ENCODE measurements around the gene NRARP.

The NRARP gene

DNA sequence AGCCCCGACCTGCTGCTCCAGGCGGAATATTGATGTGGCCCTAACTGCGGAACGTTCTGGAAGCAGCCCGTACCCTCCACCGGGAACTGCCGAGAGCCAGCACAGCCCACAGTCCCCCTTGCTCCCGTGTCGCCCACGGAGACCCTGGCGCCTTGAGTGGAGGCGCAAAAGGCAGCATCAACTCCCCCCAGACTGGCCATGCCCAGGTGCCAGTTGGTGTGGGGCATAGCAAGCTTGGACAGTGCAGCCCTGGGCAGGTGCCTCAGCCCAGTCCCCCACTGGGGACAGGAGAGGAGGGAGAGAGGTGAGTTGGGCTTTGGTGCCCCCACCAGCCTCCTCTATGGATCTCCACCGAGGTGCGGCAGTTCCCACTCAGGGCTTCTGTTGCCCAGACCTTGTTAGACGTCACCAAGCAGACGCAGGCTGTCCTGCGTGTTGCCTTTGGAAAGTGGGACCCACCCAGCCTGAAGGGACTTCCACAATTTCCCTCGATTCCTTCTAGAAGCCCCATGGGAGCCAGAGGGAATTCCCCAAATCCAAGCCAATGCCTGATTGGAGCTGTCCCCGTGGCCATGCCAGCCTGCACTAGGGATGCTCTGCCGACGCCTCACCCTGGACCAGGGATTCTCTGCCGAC, 19.8 kb upstream of the NRARP start:
- no peak for DNase-seq

DNA sequence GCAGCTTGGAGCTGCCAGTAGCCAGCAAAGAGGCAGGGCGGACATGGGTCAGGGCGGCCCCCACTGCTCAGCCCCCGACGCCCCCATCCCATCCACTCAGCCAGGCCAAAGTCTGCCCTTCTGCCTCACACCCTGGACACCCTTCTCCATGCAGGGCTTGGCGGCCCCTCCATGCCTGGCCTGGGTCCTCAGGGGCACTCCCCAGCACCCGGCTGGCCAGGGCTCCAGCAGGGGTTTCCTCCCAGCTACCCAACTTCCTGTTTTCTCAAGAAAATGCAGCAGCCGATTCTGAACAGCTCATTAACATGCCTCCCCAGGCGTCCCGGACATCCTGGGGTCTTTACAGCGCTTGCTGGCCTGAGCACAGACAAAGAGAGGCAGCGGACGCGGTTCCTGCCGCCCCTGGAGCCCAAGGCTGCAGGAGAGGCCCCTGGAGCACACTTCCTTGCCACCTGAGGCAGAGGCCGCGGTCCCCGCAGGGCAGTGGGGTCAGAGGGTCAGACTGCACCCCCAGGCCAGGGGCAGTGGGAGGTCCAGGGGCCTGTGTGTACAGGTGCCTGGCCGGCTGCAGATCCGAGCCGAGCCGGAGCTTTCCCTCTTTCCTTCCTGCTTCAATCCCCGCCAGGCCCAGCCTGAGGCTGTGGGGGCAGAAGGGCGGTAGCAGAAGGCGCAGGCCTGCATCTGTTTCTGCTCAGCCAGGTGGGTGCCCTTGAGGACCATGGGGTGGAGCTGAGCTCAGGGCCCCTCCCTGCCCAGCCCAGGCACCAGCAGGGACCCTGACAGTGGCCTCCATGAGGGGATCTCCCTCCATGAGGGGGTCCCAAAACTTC, 18.7 kb upstream of the NRARP start:
- DNase-seq: no peak

DNA sequence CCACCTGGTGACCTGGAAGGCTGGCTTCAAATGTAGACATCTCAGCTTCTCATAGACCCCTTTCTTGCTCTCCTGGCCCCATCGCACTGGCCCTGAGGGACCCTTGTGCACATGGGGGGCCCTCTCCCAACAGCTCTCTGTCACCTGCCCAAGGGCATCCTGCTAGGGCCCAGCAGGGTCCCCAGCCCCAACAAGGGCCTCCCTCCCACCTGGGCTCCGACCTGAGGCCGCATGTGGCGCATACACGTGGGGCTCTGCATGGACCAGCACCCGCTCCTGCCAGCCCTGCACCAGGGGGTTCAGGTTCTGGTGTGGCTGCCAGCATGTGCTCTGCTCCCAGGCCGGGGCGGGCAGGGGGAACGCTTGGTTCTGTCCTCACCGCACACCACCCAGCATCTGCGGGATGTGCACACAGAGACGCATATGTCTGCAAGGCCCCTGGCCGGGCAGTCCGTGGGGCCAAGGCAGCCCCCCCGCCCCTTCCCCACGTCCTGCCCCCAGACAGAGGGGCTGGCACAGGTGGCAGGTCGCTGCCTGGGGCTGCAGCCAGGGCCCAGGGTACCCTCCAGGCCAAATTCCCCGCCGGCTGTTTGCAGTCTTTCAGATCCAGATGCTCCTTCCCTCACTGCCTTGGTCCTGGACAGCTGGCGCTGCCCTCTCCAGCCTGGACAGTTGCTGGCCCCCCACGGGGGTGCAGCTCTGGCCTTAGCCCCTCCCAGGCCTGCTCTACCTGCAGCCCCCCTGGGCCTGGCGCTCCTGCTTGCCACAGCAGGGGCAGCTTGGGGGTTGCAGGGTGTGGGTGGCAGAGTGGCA, 17.9 kb upstream of the NRARP start:
- no peak for DNase-seq

DNA sequence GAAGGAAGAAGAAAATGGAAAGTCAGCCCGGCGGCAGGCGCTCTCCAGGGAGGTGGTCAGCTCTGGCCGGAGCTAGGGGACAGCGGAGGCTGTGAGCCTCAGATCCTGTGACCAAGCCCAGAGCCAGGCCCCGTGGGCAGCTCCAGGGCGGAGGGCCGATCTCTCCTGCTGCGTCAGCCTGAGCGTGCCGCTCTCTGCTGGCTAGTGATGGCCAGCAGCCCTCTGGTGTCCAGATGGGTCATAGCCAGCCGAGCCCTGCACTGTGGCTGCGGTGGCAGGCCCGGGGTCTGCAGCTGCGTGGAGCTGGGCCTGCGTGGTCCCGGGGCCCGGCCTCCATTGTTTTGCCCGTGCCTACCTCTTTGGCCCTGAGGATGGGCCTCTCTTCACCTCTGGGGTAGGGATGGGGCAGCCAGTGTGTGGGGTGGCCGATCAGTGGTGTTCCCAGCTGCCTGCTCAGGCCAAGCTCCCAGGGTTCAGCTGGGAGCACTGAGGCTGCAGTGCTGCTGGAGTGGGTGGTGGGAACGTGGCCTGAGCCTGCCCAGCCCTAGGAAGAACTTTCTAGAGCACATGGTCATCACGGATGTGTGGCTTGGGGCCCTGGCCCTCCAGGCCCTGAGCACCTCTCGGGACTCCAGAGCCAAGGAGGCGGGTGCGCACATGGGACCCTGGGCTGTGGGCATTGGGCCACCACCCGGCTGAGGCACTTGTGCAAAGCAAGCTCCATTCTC, 17.1 kb upstream of the NRARP start:
- no peak for DNase-seq

DNA sequence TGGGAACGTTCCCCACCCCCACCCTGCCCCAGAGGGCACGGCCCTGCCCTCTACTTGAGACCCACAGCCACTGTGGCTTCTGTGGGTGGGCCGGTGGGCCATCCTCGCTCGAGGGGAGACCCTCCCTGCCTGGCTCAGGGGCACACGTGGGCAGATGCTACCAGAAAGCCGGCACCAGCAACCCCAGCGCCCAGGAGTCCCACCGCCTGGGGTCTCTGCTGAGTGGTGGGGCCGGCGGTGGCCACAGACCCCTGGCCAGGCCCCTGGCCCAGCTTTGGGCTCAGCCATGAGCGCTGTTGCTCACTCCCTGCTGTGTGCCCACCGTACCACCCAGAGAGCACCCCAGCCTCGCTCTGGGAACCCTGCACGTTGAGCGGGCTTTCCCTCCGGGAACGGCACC, 16.5 kb upstream of the NRARP start:
- DNase-seq: no peak

DNA sequence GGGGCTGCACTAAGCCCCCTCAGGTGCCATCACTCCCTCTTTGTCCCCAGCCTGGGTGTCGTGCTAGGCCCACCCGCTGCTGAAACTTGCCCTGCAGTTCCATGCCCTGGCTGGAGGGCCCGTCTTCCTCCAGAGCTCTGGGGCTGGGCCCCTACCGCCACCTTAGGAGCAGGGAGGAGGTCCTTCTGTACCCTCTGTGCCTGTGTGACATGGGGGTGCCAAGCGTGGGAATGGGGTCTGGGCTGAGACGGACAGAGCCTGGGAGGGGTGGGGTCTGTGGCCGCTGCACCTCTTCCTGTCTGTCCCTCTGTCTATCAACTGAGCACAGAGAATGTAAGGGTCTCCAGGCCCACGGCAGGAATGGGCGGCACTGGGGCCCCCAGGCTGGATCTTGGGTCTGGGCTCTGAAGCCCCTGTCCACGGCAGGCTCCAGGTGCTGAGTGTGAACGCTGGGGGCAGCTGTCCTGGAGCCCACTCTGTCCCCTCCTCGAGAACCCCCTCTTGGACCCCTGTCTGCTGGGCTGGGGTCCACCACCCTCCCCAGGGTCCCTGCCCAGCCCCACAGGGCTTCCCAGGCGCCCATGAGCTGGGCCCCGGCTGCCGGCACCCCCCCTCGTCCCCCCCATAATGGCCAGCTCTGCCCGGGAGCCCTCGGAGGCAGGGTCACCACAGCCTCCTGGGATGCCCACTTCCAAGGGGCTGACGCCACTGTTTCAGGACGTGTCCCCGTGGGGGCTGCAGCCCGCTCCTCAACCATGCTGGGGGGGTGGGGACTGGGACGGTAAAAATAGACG, 15.8 kb upstream of the NRARP start:
- no peak for DNase-seq

DNA sequence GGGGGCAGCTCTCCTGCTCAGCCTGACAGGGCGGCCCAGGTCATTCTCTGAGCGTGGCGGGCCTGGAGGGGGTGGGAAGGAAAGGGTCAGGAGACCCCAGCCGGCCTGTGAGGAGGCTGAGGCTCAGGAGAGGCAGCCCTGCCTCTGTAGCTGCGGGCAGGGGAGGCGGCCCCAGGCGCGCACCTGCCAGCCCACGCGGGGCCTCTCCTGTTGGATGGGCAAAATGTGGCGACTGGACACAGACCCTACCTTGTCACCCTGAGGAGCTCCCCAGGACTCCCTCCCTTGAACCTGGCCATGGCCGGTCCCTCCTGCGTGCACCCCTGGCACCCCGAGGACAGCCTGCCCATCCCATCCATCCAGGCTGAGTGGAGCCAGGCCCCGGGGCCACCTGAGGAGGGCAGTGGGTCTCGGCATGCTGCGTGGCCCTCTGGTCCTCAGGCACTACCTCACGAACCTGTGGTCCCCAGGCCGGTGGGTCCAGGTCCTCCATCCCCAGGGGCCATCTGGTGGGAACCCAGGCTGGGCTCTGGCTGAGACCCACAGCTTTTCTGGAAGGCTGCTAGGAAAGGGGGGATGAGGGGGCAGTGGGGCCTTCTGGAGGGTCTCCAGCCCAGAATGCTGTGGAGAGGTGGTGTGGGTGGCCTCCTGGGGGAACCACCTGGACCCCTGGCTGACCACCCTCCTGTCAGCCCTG, 15.1 kb upstream of the NRARP start:
- DNase-seq: no peak

DNA sequence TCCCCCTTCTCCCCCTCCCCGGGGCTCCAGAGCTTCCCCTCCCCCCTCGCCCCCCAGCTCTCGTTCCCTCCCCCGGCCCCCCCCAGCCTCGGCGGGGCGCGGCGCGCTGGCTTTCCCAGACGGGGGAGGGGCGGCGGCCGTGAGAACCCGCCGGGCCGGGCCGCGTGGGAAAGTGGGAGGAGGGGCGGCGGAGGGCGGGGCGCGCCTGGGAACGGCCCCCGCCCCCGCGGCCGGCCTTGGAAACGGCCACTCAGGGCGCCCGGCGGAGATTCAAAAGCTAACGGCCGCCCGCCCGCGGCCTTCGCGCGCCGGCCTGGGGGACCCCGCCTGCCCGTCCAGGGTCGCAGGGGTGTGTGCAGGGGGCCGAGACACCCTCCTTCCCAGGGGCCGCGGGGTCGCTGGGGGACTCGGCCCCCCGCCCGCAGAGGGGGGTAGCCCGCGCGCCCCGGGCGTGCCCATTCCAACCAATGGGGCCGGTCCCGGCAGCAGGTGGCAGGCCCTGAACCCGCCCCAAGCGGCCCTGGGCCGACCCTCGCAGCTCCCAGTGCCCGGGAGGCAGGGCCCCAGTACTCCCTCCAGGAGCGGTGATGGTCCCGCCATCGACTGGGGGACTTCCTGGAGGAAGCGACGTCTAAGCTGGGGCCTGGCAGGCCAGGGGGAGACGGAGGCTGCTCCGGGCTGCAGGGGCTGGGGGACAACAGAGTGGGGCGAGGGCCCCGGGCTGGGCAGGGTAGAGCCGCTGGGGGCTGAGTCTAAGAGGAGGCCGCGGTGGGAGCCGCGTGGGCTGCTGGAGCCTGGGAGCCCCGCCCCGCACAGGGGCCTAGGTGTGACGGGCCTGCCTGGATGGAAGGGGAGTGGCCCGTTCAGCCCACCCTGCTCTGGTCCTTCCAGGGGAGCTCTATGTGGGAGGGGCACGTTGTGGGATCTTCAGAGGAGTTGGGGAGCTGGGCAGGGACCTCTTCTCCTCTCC, 14.2 kb upstream of the NRARP start:
- DNase-seq: peak; percentile 64

DNA sequence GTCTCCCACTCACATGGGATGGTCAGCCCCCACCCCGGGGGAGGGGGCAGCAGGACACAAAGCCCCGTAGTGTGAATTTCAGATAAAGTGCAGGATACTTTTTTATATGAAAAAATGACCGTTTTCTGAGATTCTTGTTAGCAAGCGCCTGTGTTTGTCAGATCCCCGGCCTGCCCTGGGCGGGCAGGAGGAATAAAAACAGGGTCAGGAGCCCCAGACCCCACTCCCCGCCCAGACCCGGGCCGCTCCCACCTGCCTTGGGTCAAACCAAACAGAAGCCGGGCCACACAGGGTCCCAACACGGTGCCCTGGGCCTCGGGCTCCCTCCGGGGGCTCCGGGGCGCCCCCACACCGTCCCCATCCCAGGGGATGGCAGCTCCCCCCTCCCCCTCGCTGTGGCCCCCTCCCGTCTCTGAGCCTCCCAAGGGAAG, 13.5 kb upstream of the NRARP start:
- no peak for DNase-seq

DNA sequence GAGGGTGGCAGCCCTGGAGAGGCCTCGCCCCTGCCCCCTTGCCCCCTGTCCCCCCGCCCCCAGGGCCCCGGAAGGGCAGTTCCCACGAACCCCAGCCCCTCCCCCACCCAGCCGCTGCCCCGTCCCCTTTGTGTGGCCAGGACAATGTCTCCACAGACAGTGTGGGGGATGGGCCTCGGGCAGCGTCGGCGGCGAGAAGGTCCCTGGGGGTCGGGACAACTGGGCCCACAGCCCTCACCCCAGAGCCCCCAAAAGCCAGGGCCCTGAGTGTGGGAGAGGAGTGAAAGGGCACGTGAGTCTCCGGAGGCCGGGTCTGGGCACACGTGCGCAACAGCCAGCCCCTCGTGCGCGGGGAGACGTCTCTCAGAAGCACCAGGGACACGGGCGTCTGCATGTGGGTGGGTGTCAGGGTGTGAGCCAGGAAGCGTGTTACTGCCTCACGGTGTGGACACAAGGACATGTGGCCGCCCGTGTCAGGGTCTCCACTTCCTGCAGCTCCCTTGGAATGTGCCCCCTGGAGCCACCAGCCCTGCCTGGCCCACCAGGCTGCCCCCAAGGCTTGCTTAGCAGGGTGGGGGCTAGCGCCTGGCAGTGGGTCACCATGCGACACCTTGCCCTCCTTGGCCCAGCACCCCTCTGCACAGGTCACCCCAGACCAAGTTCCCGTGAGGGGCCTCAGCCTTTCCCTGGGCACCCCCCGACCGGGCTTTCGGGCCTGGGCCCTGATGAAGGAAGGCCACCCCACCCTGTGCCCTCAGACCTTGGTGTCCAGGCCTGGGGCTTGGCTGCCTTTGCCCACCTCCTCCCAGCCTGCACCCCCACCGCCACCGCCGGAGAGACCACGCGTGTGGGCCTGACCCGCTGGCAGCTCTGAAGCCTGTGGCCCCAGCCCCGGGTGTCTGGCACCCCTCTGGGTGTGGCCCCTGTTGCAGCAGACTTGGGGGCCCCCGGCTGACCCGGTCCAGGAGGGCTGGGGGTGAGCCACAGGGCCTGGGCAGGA, 12.8 kb upstream of the NRARP start:
- DNase-seq: no peak

DNA sequence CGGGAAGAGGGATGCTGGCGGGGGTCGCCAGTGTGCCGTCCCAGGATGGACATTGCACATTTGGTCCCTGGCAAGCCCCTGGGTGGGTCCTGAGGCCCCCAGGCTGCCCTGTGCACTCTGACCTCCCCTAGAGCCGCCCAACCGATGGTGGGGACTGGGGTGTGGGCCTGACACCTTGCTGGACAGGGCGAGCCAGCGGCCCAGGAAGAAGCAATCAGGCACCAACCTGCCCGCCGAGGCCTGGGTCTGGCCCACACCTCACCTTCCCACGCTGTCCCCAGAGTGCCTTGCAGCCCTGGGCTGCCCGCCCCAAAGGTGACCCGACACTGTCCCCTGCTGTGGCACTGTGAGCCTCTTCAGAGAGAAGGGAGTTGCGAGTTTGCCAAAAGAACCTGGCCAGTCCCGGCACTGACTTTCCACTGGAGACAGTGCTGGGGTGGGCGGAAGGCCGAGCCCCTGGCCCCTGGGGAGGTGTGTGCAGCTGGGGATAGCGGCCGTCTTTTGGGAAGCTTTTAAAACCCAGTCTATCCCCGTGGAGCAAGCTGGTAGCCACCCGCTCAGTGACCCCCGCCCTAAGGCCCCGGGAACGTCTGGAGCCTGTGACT, 12.0 kb upstream of the NRARP start:
- no peak for DNase-seq

DNA sequence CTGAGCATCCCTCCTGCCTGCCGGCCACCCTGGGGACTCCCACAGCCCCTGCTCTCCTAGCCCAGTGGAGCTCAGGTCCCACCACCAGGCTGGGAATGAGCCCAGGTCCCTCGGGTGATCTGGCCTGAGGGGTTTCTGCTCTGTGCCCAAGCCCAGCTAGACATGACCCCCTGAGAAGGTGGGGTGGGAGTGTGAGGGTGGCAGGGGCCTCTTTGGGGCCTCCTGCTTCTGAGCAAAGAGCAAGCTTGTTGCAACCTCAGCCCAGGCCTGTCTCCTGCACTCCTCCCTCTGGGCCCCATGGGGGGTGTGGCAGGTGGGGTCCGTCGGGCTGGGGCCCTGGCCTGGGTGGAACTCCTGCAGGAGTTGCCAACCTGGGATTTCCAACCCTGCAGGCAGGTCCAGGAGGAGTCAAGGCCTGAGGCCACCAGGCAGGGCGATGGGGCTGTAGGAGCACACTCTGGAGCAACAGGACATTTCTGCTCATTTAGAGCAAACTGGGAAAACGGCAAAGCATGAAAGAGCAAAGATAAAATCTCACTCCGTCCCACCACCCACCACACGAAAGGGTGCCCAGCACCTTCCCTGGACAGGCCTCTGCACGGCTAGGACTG, 11.4 kb upstream of the NRARP start:
- no peak for DNase-seq

DNA sequence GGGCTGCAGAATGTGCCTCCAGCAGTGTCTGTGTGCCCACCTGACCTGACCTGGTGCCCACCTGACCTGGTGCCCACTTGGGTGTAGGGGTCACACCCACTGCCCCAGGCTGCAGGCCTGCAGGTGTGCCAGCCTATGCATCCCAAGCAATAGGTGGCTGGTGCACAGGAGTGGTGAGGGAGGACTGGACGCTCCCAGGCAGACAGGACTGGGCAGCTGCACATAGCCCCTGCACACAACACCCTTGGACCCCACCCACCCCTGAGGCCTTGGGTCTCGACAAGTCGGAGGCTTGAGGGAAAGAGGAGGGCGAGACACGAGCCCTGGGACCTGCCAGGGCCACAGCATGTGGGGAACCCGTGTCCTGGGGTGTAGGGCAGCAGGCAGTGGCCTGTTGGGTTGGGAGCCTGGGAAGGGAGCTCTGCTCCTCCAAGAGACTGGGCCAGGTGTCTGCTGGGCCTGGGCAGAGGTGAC, 10.8 kb upstream of the NRARP start:
- DNase-seq: no peak

DNA sequence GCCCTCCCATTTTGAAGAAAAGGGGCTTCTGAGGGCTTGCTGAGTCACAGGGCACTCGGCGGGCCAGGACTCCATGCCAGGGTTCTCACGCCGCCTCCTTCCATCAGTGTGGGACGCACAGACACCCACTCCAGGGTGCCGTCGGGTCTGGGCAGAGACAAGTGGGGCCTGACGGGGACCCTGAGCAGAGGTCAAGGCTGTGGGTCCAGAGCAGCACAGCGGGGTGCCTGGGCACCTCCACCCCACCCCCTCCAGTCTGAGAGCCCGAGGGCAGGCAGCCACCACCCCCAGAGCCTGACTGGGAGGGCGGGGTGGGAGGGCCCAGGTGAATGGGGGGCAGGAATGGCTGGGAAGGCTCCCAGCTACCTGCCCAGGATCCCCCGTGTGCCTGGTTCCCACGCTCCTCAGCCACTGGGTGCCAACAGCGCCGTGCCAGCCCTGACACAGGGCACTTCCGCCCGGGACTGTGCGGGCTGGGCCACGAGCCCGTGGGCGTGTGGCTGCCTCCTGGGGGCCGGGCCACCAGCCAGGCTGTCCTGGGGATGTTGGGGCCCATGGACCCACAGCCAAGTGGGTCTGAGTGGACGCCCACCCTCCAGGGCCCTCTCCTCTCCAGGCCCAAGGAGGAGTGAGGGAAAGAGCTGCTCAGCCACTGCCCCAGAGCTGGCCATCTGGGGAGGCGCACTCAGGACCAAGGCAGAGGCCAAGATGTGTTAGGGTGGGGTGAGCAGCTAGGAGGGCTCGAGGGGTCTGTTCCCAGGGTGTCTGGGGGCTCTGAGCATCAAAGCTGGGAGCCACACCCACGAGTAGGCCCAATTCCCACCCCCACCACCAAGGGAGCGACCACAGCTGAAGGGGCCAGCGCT, 10.1 kb upstream of the NRARP start:
- no peak for DNase-seq

DNA sequence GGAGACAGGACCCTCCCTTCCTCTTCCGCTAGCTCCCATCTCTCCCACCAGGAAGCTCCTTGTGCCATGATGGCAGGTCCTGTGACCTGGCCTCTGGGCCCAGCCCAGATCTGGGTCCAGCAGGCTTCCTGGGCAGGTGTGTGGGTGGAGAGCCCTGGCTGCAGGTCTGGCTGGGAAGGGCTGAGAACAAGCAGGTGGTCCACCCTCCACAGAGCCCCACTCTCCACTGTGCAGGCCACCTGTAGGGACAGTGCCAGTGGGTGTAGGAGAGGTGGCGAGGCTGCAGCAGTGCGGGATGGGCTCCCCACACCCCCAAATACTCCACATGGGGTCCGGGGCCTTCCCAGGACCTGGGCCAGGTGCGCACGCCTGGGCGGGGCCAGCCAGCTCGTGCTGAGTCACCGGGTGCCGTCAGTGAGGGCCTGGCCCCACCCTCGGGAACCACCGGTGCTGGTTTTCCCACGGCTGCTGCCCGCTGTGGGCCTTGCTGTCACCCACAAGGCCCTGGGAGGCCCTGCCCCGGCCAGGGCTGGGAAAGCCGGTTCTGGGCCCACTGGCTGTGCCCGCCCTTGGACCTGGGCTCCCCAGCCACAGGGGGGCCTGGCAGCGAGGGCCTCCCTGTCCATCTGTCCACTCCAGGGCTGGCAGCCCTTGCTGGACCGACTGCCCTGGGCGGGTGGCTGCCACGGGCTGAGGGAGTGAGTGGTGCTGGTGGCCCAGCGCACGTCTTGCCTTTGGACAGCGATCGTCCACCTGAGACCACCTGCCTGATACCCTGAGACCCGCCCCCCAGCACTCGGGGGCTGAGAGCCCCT, 9.3 kb upstream of the NRARP start:
- peak; percentile 67 for DNase-seq
